GM18520 (cell line): ENCODE measurements around the gene RBBP8NL.
"Not testable (repeated sequence)": the region's sequence is repeated elsewhere in the genome, so short reads cannot be mapped to it uniquely, and the experiment has no call there.

ENCODE experiments used
- ATAC-seq: cut with Tn5 transposase; IDR thresholded peaks from one replicate; pipeline ENCODE4 v1.9.1; 2021; ENCODE audit not compliant: unreplicated experiment

RBBP8NL gene

DNA sequence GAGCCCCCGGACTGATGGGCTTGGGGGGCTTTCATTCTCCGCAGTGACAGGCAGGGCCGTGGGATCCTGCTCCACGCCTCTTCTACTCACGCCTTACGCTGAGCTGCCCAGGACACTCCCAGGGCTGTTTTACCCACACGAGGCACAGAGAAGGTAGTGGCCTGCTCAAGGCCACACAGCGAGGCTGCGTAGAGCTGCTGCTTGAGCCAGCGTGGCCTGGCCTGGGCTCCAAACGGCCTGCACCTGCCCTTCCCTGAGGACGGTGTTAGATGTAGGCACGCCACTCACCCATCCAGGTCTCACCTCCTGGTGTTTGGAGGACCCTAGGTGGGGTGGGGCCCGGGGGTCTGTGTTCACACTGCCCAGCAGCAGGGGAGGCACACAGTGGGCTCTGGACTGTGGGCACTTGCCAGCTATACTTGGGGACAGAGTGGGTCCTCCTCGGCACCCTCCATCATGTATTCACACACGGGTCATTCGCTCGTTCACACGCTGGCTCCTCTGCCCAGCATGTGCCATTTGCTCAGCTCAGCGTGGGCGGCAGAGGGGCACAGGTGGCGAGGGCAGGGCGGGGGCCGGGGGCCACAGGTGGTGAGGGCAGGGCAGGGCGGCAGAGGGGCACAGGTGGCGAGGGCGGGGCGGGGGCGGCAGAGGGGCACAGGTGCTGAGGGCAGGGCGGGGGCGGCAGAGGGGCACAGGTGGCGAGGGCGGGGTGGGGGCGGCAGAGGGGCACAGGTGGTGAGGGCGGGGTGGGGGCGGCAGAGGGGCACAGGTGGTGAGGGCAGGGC, 18.4 kb upstream of the RBBP8NL start:
- ATAC-seq, result no peak

DNA sequence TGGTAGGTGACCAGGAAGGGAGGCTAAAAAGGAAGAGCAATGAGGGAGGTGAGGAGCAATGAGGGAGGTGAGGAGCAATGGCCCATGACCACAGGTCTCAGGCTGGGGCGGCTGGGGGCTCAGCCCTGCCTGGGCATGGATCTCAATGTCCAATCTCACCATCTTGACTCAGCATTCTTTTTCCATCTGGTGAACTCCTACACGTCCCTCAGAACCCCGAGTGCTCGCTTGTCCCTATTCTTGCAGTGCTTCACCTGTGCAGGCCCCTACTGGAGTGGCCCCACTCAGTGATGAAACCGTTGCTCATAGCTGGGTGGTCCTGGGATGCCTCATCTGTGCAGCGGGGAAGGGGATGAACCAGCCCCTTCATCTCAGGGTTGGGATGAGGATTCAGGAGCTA, 16.9 kb upstream of the RBBP8NL start:
- ATAC-seq, result no peak

DNA sequence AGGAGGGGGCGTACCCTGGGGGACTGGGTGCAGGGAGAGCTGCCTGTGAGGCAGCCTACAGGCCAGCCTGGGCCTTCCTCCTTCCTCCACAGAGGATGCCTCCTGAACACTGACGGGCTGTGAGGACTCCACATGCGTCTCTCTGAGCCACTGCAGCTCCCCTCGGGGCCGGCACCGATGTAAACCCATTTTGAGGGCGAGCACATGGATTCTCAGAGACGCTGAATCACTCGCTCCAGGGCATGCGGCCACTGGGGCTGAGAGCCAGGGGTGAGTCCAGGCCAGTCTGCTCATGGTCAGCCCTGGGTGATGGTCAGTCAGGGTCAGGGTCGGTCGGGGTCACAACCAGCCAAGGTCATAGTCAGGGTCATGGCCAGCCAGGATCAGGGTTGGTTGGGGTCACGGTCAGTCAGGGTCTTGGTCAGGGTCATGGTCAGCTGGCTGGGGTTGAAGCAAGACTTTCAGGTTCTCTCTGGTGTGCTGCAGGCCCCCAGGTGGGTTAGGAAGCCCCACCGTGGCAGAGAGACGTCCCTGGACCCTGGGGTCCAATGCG, 14.7 kb upstream of the RBBP8NL start:
- ATAC-seq, result no peak

DNA sequence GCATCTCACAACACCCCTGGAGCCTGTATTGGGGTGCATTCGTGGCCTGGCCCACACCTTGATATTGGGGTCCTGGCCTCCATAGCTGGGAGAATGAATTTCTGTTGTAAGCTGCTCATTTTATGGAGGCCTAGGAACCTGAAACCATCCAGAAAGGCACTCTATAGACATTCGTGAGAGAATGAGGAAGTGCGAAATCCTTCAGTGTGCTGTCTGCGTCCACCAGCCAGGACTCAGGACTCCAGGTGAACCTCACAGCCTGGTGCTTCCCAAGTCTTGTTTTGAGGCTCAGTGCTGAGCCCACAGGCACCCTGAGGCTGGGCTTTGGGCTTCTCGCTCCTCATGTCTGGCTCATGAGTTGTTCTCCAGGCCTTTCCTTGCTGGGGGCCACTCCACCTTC, 11.9 kb upstream of the RBBP8NL start:
- ATAC-seq, result no peak

DNA sequence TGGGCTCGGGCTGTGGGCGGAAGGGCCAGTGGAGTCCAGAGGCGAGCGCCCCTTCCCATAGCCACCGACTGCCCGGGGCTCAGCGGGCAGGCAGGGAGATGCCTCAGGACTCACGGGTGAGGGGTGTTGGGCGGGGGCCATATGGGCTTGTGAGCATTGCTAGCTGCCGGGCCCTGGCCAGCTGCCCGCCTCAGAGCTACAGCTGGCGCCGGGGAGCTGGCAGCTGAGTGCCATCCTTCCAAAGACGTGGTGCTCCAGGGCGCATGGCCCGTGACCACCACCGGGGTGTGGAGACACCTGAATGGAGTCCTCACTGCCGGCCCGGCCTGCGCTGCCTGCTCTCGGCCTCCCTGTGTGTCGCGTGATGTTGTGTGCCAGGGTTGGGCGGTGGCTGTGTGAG, 10.6 kb upstream of the RBBP8NL start:
- no peak for ATAC-seq

DNA sequence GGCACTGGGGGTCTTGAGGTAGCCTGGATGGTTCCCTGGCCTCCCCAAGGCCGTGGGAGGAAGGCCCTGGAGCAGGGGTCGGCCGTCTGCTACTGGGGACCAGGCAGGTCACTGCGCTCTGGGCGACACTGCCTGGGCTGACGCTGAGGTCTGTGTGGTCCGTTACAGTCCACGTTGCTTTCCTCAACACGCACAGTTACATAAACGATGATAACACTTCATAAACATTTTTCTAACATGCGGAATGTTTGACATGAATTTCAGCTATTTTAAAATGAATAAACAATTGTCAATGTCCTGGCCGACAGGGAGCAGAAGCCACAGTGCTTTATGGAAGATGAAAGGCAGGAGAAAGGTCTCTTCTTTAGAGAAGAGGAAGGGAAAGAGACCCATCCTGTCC, 10.2 kb upstream of the RBBP8NL start:
- ATAC-seq, result no peak

DNA sequence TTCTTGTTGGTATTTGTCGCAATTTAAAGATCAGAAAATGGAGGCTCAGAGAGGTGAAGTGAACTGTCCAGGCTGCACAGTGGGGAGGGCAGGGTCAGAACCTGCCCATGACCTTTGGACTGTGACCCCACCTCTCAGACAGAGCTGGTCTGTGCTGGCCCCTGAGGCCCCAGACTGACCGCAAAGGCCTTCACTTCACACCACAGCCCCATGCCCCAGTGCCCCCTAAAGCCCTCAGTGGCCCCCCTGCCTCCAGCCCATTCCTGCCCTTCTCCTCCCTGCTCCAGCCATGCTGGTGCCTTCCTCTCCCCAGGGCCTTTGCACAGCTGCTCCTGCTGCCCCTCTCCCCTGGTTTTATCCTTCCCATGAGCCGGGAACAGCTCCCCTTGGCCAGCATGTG, 9.4 kb upstream of the RBBP8NL start:
- ATAC-seq, result no peak

DNA sequence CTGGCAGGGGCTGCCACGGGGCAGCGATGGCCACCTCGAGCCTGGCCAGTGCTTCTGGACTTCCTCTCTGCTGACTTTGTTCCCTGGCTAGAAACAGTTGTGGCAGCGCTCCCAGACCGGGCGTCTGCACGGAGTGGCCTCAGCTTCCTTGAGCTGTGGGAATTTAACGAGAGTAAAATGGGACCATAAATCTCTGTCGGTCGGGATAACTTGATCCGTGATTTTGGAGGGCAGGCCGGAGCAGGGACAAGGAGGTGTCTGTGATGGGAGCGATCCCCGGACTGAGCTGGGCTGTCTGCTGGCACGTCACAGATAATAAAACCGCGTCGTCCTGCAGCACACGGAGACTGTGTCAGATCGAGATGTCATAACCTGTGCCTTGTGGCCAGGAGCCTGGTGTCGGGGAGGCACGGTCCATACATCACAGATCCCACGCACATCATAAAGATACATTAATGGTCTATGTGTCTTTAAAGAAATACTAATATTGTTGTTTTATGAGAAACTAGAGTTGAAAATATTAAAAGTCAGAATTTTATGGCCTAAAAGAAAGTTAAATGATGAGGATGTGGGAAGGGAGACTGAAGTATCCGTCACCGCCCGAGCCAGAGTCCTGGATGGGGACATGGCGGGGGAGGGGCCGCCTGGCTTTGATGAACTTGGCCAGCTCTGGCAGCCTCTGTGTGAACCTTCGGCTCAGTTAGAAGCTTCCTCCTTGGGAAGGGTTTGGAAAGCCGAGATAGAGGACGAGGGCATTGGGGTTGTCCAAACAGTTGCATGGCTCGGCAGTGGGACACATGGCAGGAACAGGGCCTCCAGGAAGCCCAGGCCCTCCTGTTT, 6.5 kb upstream of the RBBP8NL start:
- no peak for ATAC-seq

DNA sequence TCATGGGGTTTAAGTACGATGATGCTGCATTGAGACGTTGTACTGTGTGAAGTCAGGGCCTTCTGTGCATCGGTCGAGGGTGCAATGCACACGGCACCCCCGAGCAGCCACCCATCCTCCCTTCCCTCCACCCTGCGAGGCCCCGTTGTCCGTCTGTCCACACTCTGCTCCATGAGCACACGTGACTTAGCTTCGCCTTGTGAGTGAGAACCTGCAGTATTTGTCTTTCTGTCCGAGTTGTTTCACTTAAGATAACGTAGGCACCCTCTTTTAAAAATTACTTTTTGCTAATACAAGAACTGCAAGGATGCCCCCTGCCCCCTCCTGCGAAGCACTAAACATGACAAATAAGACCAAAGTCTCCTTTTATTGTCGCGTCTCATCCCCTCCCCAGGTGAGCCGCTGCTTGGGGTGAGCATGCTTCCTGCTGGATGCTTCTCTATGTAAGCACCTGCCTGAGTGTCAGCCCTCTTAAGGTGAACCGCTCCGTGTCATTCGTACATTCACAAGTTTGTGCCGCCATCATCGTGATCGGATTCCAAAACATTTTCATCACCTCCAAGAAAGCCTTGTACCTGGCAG, 3.6 kb upstream of the RBBP8NL start:
- ATAC-seq, result no peak

DNA sequence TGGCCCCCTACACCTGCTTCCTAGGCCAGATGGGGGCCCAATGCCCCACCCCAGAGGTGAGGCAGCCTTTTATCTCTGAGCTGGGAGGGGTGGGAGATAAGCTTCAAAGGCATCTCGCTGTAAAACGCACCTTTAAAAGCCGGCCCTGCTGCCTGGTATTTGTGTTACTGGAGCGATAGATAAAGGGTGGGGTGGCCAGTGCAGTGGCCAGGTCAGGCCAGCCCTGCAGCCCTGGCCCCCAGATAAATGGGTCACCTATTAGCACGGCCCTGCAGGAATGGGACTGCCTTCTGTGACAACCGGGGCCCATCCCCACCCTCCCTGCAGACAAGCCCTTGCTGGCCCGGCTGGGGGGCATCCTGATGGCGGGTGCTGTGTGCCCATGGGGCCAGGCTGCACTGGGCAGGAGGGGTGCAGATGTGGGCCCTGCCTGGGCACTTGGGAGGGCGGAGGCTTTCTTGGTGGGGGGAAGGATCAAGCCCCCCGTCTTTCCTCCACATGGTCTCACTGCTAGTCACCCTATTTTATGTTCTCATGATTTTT, 3.0 kb upstream of the RBBP8NL start:
- ATAC-seq, result no peak

DNA sequence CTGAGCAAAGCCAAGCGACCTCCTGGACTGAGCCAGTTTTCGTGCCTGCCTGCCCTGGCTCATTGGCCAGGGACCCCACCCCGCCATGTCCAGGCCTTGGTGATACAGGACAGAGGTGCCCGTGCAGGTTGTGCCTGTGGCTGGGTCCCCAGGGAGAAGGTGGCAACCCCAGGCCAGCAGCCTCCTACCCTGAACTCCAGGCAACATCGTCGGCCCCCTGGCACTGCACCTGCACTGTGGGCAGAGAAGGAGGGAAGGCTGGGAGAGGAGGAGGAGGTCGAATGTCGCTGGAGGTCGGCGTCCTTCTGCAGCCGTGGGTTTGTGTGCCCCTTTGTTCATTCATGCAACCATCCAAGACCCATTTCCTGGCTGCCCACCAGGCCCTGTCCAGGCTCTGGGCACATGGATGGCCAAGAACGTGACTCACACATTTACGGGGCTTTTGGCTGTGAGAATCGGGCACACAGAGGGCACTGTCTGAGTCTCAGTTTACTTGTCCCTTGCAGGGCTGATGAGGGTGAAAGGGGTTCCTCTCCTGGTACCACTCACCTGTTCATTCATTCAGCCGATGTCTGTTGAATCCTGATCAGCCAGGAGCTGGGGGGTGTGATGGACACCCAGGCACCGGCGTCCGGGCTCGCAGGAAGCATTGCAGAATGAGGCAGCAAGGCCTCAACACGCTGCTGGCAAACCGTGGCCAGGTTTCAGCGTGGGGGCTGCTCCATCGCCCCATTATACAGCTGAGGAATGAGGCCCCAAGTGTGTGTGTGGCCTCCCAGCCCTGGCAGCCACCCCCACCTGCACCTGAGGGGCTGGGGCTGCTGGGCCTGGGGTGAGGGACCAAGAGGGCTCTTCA, 2.3 kb upstream of the RBBP8NL start:
- no peak for ATAC-seq

DNA sequence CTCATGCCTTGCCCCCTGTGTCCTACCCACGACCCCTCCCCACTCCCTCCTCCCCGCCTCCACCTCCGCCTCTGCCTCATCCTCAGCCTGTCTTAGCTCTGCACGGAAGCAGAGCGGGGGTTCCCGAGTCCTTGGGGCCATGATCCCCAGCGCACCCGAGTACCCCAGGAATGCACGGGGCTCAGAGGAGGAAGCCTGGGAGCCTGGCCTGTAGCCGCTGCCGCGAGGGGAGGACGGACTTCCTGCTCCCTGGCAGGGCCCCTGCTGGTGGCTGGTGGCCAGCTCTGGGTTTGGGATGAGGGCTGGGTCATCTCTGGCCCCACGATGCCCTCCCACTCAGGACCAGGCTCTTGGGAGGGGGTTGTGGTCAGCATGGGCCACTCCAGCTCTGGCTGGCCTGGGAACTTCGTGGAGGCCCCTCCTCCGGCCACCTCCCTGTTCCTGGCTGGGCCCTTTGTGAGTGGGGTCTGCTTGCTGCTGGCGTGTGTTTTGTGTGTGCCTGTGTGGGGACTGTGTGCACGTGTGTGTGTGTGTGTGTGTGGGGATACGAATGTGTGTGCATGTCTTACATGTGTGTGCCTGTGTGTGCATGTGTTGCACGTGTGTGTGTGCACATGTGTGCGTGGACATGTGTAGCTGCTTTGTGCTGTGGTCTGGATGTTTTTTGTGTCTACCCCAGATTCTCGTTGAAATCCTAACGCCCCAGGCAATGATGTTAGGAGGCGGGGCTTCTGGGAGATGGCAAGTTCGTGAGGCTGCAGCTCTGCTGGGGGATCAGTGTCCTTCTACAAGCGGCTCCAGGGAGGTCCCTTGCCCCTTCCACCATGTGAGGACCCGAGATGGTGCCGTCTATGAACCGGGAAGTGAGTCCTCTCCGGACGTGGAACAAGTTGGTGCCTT, 1.3 kb upstream of the RBBP8NL start:
- no peak for ATAC-seq

DNA sequence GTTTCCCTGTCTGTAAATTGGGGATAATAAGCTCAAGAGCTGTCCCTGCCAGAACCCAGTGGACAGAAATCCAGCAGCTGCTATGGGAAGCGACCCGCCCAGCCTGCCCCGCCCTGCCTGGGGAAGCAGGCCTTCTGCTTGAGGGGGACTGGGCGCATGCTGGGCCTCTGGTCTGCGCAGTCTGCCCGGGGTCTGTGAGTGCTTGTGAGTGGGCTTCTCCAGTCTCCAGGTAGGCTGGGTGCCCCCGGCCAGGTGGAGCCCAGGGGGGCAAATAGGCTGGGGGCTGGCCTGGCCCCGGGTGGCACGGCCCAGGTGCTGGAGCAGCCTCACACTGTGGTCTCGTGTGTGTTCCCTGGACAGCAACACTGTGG, 648 bp upstream of the RBBP8NL start:
- no peak for ATAC-seq

DNA sequence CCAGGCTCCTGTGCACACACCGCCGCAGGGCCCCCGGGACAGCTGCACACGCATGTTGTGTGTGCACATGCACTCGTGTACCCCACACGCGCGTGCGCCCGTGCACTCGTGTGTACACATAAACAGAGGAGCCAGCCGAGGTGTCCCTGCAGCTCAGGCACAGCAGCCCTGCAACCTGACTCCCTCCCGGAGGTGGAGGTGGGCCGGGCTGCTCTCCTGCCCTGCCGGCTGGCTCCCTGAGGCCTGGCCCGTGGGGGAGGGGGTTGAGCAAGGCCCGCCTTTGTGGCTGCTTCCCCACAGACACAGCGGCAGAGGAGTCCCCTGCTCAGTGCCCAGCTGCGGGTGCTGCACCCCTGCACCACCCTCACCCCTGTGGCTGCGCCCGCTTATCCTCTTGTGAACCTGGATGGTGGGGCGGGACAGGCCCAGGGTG, 624 bp downstream of the RBBP8NL start:
- no peak for ATAC-seq

DNA sequence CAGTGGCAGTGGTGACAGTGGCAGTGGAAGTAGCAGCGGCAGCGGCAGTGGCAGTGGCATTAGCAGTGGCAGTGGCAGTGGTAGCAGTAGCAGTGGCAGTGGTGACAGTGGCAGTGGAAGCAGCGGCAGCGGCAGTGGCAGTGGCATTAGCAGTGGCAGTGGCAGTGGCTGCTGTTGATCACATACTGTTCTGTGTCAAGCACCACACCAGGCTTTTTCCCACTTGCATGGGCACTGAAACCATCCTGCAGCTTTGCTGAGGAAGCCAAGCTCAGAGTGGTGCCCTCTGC, 1.3 kb downstream of the RBBP8NL start:
- not testable (repeated sequence) for ATAC-seq

DNA sequence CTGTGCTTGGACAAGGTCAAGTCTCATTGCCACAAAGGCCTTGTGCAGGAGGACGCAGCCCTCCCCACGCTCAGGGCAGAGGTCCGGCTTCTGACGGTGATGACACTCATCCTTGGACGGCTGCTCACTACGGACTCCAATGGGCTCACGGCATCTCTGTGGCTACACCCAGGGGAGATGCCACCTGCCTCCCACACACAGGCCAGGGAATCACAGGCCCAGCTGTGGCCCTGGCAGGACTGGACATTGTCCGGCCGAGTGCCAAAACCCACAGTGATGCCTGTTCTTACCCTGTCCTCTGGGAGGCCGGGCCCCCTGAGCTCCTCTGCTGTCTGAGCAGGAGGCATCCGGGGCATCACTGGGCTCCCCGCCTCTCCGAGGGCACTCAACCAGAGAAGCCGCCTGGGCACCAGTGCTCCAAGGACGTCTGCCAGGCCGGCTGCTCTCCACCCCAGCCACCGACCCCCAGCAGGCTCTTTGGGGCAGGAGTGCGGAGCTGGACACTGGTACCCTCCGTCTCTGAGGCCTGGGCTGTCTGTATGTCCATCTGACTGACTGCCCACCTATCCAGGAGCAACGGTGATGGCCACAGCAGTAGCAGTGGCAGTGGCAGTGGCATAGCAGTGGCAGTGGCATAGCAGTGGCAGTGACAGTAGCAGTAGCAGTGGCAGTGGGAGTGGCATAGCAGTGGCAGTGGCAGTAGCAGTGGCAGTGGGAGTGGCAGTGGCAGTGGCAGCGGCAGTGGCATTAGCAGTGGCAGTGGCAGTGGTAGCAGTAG, 1.9 kb downstream of the RBBP8NL start:
- no peak for ATAC-seq

DNA sequence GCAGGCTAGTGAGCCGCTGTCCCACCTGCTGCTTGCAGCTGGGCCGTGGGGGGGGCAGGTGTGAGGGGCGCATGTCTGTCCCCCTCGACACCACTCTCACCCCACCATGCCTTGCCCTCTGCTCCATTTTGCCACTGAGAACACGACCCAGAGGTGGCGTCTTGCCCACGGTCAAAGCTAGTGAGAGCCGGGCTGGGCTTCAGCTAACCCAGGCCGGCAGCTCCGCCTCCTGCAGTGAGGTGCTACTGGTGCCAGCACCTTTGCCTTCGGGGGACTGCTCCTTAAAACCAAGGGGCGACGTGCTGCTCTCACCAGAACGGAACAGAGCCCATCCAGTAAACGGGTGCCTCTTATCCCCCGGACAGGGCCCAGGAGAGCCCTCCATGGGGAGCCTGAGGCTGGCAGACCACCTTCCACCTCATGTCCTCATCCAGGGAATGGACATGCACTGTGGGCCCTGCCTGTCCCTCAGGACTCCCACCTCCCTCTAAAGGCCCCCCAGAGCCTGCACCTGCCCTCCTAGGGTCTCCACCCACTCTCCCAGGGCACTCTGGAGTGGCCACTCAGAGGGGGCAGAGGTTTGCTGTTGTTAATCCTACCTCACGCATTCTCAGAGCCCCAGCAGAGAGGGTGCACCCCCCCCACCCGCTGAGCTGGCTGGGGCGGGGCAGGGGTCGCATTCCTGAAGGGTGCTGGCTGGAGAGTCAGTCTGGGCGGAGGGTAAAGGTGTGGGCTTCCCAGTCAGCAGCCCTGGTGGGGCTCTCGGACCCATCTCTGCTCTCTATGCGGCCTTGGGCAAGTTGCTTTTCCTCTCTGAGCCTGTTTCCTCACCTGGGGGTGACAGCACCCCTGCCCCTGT, 2.9 kb downstream of the RBBP8NL start:
- ATAC-seq, result no peak

DNA sequence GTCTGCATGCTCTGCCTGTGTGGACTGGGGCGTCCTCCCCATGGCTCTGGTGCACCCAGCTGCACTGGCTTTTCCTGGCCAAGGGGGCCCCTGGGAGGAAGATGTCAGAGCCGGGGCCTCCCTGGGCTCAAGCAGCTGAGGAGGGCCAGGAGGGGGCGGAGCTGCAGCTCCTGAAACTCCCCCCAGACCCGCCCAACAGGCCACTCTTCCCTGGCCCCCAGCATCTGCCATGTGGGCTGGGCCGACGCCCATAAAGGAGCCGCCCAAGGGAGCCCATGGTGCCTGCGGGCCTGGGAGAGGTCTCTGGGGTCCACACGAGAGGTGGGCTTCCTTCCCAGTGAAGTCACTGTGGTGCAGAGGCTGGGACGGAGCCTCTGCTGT, 4.0 kb downstream of the RBBP8NL start:
- ATAC-seq, result no peak
